GM12801 (cell line): ENCODE data around the gene MAMSTR.

Experiments
- TF ChIP-seq, protein P1 (sequence below): IDR thresholded peaks from one replicate; pipeline ENCODE4 v1.5.1; 2011; ENCODE audit warnings: control low read depth; ENCODE audit not compliant: insufficient read length; ENCODE audit errors: extremely low read depth

Gene MAMSTR

DNA sequence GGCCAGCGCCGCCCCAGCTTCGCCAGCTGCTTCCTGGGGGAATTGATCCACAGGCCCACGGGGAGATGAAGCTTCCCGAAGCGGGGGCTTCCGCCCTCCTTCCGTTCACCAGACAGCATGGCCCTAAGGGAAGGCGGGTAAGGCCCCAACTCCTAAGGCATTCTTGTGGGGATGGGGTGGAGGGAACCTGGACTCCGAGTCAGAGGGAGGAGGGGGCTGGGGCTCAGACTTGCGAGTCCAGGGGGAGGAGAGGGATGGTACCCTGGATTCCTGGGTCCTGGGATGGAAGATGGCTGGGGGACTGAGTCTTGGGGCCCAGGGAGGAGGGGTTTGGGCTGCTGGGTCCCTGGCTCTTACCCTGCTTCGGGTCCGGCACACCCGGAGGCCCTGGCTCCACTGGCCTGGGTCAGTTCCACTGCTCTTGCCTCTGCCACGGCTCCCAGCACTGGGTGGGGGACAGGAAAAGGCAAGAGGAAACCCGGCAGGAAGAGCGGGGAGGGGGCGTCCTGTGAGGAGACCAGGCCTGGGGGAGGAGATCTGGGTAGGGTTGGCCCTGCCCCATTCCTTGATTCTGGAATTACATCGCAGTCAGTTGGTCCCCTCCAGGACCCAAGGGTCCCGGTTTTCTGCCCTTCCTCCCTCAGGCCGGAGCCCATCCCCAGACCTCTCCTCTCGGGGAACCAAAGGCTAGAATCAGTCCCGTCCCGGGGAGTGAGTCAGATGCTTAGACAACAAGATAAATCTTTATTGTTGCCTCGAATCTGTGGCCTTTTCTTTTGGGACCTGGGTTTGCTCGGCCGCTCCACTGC lies 20.8 kb upstream of the MAMSTR start, which contains the start of gene RASIP1:
Gene RASIP1 (minus strand): TSS at position 447 of the 809 bp plus-strand sequence. CDS start 328 bp downstream, at position 119.
- TF ChIP-seq, protein P1, sequence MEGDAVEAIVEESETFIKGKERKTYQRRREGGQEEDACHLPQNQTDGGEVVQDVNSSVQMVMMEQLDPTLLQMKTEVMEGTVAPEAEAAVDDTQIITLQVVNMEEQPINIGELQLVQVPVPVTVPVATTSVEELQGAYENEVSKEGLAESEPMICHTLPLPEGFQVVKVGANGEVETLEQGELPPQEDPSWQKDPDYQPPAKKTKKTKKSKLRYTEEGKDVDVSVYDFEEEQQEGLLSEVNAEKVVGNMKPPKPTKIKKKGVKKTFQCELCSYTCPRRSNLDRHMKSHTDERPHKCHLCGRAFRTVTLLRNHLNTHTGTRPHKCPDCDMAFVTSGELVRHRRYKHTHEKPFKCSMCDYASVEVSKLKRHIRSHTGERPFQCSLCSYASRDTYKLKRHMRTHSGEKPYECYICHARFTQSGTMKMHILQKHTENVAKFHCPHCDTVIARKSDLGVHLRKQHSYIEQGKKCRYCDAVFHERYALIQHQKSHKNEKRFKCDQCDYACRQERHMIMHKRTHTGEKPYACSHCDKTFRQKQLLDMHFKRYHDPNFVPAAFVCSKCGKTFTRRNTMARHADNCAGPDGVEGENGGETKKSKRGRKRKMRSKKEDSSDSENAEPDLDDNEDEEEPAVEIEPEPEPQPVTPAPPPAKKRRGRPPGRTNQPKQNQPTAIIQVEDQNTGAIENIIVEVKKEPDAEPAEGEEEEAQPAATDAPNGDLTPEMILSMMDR: no peak

GRCh38 chr19:48739404-48740163 lies 20.1 kb upstream of the MAMSTR start:
- TF ChIP-seq, protein P1: no peak

DNA sequence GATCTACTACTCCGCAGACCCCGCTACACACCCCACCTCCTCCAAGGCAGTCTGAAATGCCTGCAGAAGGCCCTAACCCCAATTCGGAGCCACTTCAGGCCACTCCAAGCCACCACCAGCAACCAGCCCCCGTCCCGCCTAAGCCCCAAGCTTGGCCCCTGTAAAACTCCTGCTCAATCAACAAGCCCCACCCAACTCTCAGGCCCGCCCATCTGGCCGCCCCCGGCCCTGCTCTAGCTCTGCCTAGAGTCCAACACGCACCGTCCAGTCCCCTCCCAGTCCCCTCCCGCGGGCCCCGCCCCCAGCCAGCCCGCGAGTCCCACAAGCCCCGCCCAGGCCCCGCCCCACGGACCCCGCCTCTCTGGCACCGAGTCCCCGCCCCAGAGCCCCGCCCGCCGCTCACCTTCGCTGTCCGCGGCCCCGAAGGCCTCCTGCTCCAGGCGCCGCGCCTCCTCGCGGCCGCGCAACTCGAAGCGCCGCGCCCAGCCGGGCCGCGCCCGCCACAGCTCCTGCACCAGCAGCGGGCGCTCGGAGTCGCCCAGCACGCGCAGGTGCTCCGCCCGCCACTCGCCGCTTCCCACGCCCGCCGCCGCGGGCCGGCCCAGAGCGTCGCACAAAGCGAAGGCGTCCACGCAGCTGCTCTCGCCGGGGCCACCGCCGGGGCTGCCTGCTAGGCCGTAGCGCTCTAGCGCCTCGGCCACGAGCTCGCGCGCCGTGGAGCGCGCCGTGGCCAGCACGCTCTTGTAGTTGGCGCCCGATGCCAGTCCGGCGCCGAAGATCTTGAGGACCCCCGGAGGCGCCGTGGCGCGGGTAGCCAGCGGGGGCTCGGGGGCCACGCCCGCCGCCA lies 19.3 kb upstream of the MAMSTR start:
- TF ChIP-seq, protein P1: no peak

DNA sequence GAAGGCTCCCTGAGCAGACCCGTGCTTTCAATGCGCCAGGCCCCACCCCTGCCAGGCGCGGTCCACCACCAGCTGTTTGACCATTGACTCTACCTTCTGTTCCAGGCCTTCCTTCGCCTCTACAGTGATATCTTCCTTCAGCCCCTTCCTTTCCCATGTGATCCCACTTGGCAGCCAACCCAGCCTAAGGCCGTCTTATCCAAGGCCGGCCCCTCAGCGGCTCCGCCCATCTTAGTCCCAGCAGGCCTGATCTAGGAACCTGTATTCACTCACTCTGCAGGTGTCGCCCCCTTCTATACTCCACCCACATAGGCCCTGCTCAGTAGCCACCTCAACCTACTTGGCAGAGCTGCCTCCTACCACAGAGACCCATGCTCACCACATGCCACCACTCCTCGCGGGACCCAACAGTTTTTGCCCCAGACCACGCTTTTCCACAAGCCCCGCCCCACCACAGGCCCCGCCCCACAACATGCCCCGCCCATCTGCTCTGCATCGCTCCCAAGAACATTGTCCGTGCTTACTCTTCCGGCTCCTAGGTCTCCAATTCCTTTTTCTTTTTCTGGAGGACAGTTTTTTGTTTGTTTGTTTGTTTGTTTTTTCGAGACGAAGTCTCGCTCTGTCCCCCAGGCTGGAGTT lies 18.0 kb upstream of the MAMSTR start:
- TF ChIP-seq, protein P1: no peak

DNA sequence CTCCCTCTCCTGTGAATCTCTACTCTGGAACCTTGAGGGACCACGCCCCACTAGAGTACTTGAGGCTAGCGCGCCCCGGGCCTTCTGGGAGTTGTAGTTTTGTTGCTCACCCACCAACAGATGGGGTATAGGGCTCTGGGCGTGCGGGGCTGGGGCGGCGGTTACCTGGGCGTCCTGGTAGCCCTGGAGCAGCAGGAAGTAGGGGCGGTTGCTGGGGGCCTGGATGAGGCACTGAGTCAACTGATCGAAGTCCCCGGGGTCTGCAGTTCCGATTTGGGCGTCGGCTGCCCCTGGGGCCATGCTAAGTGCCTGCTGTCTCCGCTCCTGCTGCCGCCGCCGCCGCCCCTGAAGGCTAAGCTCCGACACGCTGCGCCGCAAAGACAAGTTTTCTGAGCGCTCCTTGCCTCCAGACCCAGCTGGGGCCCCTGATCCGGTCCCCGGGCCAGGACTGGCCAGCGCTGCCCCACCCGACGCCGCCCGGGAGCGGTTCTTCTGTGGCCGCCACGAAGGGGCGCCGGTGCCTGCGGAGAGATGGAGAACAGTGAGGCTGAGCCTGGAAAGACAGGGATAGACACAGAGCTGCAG lies 15.6 kb upstream of the MAMSTR start:
- TF ChIP-seq, protein P1: no peak

- TF ChIP-seq, protein P1: no peak
Observed at GRCh38 chr19:48734625-48735024, 15.1 kb upstream of the MAMSTR start.
